H1 (cell line): Measurements from ENCODE around the gene ARHGEF40. TPM values are rescaled to one million over a fixed set of nuclear protein-coding genes. Genes with fewer than 3 reads are reported as not detected.
A peak's percentile ranks its signal among the peaks of the same experiment; 100 is the strongest.

ENCODE experiments used
- ATF3 ChIP-seq: IDR thresholded peaks from 2 replicates; pipeline ENCODE4 v1.6.1; 2011; ENCODE audit warnings: low read depth, mild to moderate bottlenecking, low read length; ENCODE audit not compliant: insufficient read depth
- CBX8 ChIP-seq: fragments of 300-800, 300-1000 bp; sonication (generic); IDR thresholded peaks from 2 replicates; pipeline ENCODE4 v1.7.1; 2016; ENCODE audit warnings: low read depth, low read length, borderline replicate concordance
- CEBPB ChIP-seq: IDR thresholded peaks from 2 replicates; pipeline ENCODE4 v1.6.1; 2012; ENCODE audit warnings: low read depth, low read length
- CHD1 ChIP-seq: IDR thresholded peaks from 2 replicates; pipeline ENCODE4 v1.6.1; 2012; ENCODE audit warnings: low read depth, low read length, improper control_type of control experiment
- CHD7 ChIP-seq: fragments of 300-600 bp; sonication (generic); IDR thresholded peaks from 2 replicates; pipeline ENCODE4 v1.7.1; 2012; ENCODE audit warnings: low read length, moderate library complexity, mild to moderate bottlenecking, inconsistent platforms; ENCODE audit not compliant: insufficient replicate concordance
- MAX ChIP-seq: IDR thresholded peaks from 2 replicates; pipeline ENCODE4 v1.6.1; 2012; ENCODE audit warnings: inconsistent platforms
- RBBP5 ChIP-seq: IDR thresholded peaks from 2 replicates; pipeline ENCODE4 v1.7.1; 2012; ENCODE audit warnings: low read depth, mild to moderate bottlenecking, inconsistent platforms, low read length, moderate library complexity, borderline replicate concordance
- SP1 ChIP-seq: IDR thresholded peaks from 2 replicates; pipeline ENCODE4 v1.6.1; 2011; ENCODE audit warnings: low read depth, low read length
- TEAD4 ChIP-seq: IDR thresholded peaks from 2 replicates; pipeline ENCODE4 v1.6.1; 2012; ENCODE audit warnings: low read depth, low read length, inconsistent platforms, mixed read lengths
- ZNF274 ChIP-seq: IDR thresholded peaks from 2 replicates; pipeline ENCODE4 v1.7.0; 2012; ENCODE audit warnings: low read length, borderline replicate concordance; ENCODE audit errors: extremely low read depth
- polyA plus RNA-seq, 7 experiments: library from polyadenylated mRNA; depleted of rRNA in 3 of 7; stranded (reverse) in 5 of 7; unstranded in 2 of 7; fragments of >200 nt in 5 of 7; fragments of 200-250 nt in 2 of 7; gene quantifications; 1 replicate in 5 of 7; 2 replicates in 1 of 7; 4 replicates in 1 of 7; pipeline versions ENCODE4 v1.2.1 to v1.2.3, GENCODE V29; 2011 to 2013; ENCODE audit warnings: missing spikeins in 2 of 7, mixed read lengths in 2 of 7
- total RNA-seq: library from RNA; stranded (reverse); fragmentation: NEBNext Ultra II Directional; extraction: Animal tissue kit (Norgen Biotek cat#: 25700); gene quantifications from 2 replicates; pipeline ENCODE4 v1.2.1, GENCODE V29; 2021

Gene ARHGEF40
- total and polyA plus RNA-seq, 2 of the 8 experiments (the other 6 are each of a cell fraction or from before 2014, with no cell fraction given) = 53.1 to 101 TPM

- TF ChIP-seq CHD7 = no peak
- no peak for TF ChIP-seq RBBP5
- no peak for TF ChIP-seq CHD1
- no peak for TF ChIP-seq ZNF274
- TF ChIP-seq ATF3 = no peak
- TF ChIP-seq CEBPB = no peak
- no peak for TF ChIP-seq CBX8
- TF ChIP-seq SP1 = no peak
- peak; percentile 35 for TF ChIP-seq TEAD4
- TF ChIP-seq MAX = no peak
Observed at GRCh38 chr14:21069388-21070082, 569 bp upstream of the ARHGEF40 start (continued).
